Keratinocyte (primary cell): ENCODE data around the gene CENPU. TPM values are rescaled to one million over a fixed set of nuclear protein-coding genes. Genes with fewer than 3 reads are reported as not detected.

Experiments used
- DNase-seq: peaks from one replicate; pipeline ENCODE4 v3.0.0-alpha.2; 2011; ENCODE audit warnings: low read depth, missing footprints, low spot score
- FAIRE-seq: peaks from 2 replicates; lab custom pipeline; 2011; peaks lifted over from hg19 to GRCh38; lab: Jason Lieb, UNC
- H2AFZ ChIP-seq: 2 replicates; pipeline ENCODE4 v1.6.0; 2012; ENCODE audit warnings: low read length, control low read depth, inconsistent platforms; ENCODE audit not compliant: control insufficient read depth
- H3K27ac ChIP-seq: 2 replicates; pipeline ENCODE4 v1.5.1; 2011; ENCODE audit warnings: low read length; ENCODE audit not compliant: control insufficient read depth, insufficient read depth
- H3K27me3 ChIP-seq: 3 replicates; pipeline ENCODE4 v1.6.0; 2011; ENCODE audit warnings: low read length; ENCODE audit not compliant: control insufficient read depth, insufficient read depth; ENCODE audit errors: extremely low read depth
- H3K36me3 ChIP-seq, 2 experiments: 2 replicates in 1 of 2; 3 replicates in 1 of 2; pipeline ENCODE4 v1.5.1; 2011; ENCODE audit warnings: low read length in 2 of 2, mild to moderate bottlenecking in 1 of 2; ENCODE audit not compliant: control insufficient read depth in 2 of 2, insufficient read depth in 2 of 2; ENCODE audit errors: extremely low read depth in 1 of 2
- H3K4me1 ChIP-seq: 3 replicates; pipeline ENCODE4 v1.5.1; 2011; ENCODE audit warnings: low read length; ENCODE audit not compliant: control insufficient read depth, insufficient read depth; ENCODE audit errors: extremely low read depth
- H3K4me2 ChIP-seq: 3 replicates; pipeline ENCODE4 v1.6.0; 2011; ENCODE audit warnings: low read depth, low read length; ENCODE audit not compliant: control insufficient read depth, insufficient read depth; ENCODE audit errors: extremely low read depth
- H3K4me3 ChIP-seq, 3 experiments: fragments of 200-600 bp in 1 of 3; sonication (generic) in 1 of 3; 2 replicates in 2 of 3; 3 replicates in 1 of 3; pipeline ENCODE4 v1.5.1; 2011 to 2016; ENCODE audit warnings: low read length in 3 of 3, mild to moderate bottlenecking in 3 of 3, control low read depth in 2 of 3, inconsistent platforms in 1 of 3, low read depth in 1 of 3, mixed read lengths in 1 of 3, mixed run types in 1 of 3, moderate library complexity in 1 of 3; ENCODE audit not compliant: control insufficient read depth in 2 of 3, insufficient read depth in 2 of 3; ENCODE audit errors: extremely low read depth in 1 of 3
- H3K79me2 ChIP-seq: 2 replicates; pipeline ENCODE4 v1.6.0; 2012; ENCODE audit warnings: low read length; ENCODE audit not compliant: control insufficient read depth, insufficient read depth
- H3K9ac ChIP-seq: 3 replicates; pipeline ENCODE4 v1.6.0; 2011; ENCODE audit warnings: low read length; ENCODE audit not compliant: control insufficient read depth, insufficient read depth; ENCODE audit errors: extremely low read depth
- H3K9me1 ChIP-seq: 3 replicates; pipeline ENCODE4 v1.6.0; 2011; ENCODE audit warnings: low read length; ENCODE audit not compliant: control insufficient read depth, insufficient read depth; ENCODE audit errors: extremely low read depth
- H3K9me3 ChIP-seq: 2 replicates; pipeline ENCODE4 v1.5.1; 2012; ENCODE audit warnings: low read depth, low read length; ENCODE audit not compliant: control insufficient read depth
- H4K20me1 ChIP-seq: 3 replicates; pipeline ENCODE4 v1.6.0; 2011; ENCODE audit warnings: low read length; ENCODE audit not compliant: control insufficient read depth, insufficient read depth; ENCODE audit errors: extremely low read depth
- CTCF ChIP-seq, 3 experiments: IDR thresholded peaks in 1 of 3; conservative IDR thresholded peaks in 1 of 3; optimal IDR thresholded peaks in 1 of 3; 2 replicates in 2 of 3; 3 replicates in 1 of 3; pipeline versions ENCODE3 to v1.5.1; 2011; ENCODE audit warnings: low read length in 3 of 3, mild to moderate bottlenecking in 3 of 3, moderate library complexity in 2 of 3, control low read depth in 1 of 3, inconsistent platforms in 1 of 3; ENCODE audit not compliant: insufficient read depth in 2 of 3; ENCODE audit errors: extremely low read depth in 1 of 3
- EZH2 ChIP-seq: IDR thresholded peaks from one replicate; pipeline ENCODE4 v1.6.1; 2012; ENCODE audit warnings: inconsistent platforms, mild to moderate bottlenecking, low read length, moderate library complexity
- dilution Hi-C: fragments of 300-500 bp; cut with MboI; formaldehyde crosslinking; loops from one replicate; pipeline ENCODE4 v1.7.0; 2020; ENCODE audit warnings: low sequenced_read_pairs; ENCODE audit not compliant: extremely low pct_ligation_motif_present
- polyA plus RNA-seq, 5 experiments: library from polyadenylated mRNA; depleted of rRNA in 3 of 5; stranded (reverse) in 3 of 5; stranded (forward) in 1 of 5; unstranded in 1 of 5; fragments of >200 nt; gene quantifications; 1 replicate in 1 of 5; 2 replicates in 3 of 5; 3 replicates in 1 of 5; pipeline versions ENCODE4 v1.2.1 to v1.2.3, GENCODE V29; 2011 to 2012; ENCODE audit warnings: missing spikeins in 2 of 5, low read depth in 1 of 5, low replicate concordance in 1 of 5

Gene CENPU
- polyA plus RNA-seq, 1 donor (not counting 4 experiments of a cell fraction or from before 2014, with no cell fraction given): 12.5 TPM

- no peaks in the 10 kb centered on the region for H4K20me1 ChIP-seq
- no peak overlapping the region for H3K4me3 ChIP-seq
- H3K36me3 ChIP-seq: peaks cover 28 to 41% of the 10 kb centered on the region in 2 experiments
- peak in 1 of 3 experiments; percentile 23 for TF ChIP-seq CTCF (optimal IDR thresholded peaks at IDR 0.05 in 1 of 3, IDR thresholded peaks at IDR 0.05 in 1 of 3, conservative IDR thresholded peaks at IDR 0.05 in 1 of 3; ENCODE audit: extremely low read depth in 1 of 3, insufficient read depth in 2 of 3, low read length in 3 of 3)
- no peak for TF ChIP-seq EZH2
- no peaks in the 10 kb centered on the region for H3K4me1 ChIP-seq
- no peaks in the 10 kb centered on the region for H3K9me3 ChIP-seq
- H2AFZ ChIP-seq: no peak overlapping the region
- H3K27me3 ChIP-seq: no peaks in the 10 kb centered on the region
- H3K9ac ChIP-seq: no peak overlapping the region
- dilution Hi-C loops: no loop called here
- H3K9me1 ChIP-seq: no peaks in the 10 kb centered on the region
- H3K79me2 ChIP-seq: no peaks in the 10 kb centered on the region
- FAIRE-seq: no peak
- no peak for DNase-seq
- no peak overlapping the region for H3K4me2 ChIP-seq
- no peak overlapping the region for H3K27ac ChIP-seq
Measured at GRCh38 chr4:184765473-184766340, 31.8 kb upstream of the CENPU start.

- Histone ChIP-seq H3K27me3 (no peaks in the 10 kb centered on the region), H3K4me2 (no peak overlapping the region), H3K4me3 (no peak overlapping the region), H3K9me3 (no peaks in the 10 kb centered on the region), H3K79me2 (no peaks in the 10 kb centered on the region), H3K9me1 (no peaks in the 10 kb centered on the region), H3K9ac (no peak overlapping the region), H3K27ac (no peak overlapping the region), H3K4me1 (no peaks in the 10 kb centered on the region), H2AFZ (no peak overlapping the region), H3K36me3 (peaks cover 28 to 47% of the 10 kb centered on the region in 2 experiments), H4K20me1 (no peaks in the 10 kb centered on the region)
- dilution Hi-C loops: no loop called here
- DNase-seq: no peak
- no peak for TF ChIP-seq CTCF (optimal IDR thresholded peaks at IDR 0.05 in 1 of 3, IDR thresholded peaks at IDR 0.05 in 1 of 3, conservative IDR thresholded peaks at IDR 0.05 in 1 of 3; ENCODE audit: extremely low read depth in 1 of 3, insufficient read depth in 2 of 3, low read length in 3 of 3)
- TF ChIP-seq EZH2: no peak
- no peak for FAIRE-seq
Measured at GRCh38 chr4:184764601-184765000, 30.7 kb upstream of the CENPU start.
